Uterus (tissue), 4 donors: ENCODE results near the gene RNF126. TPM values are rescaled to one million over a fixed set of nuclear protein-coding genes. Genes with fewer than 3 reads are reported as not detected.

Source experiments
- DNase-seq, 2 donors: peaks; one replicate each; pipeline ENCODE4 v3.0.0-alpha.2; 2019 to 2020
- H3K27ac ChIP-seq, 2 donors: fragments of 200-600 bp; sonication (generic); 1 replicate in 1 of 2; 2 replicates in 1 of 2; pipeline ENCODE4 v1.5.1; 2016 to 2018
- H3K27me3 ChIP-seq, 2 donors: fragments of 200-600 bp; sonication (generic); one replicate each; pipeline ENCODE4 v1.5.1; 2018 to 2019; ENCODE audit warnings: control low read depth in 1 of 2
- H3K36me3 ChIP-seq, 2 donors: fragments of 200-600 bp; sonication (generic); one replicate each; pipeline ENCODE4 v1.5.1; 2019; ENCODE audit warnings: control low read depth in 1 of 2
- H3K4me1 ChIP-seq, 2 donors: fragments of 200-600 bp; sonication (generic); one replicate each; pipeline ENCODE4 v1.5.1; 2018 to 2019; ENCODE audit warnings: control low read depth in 1 of 2
- H3K4me3 ChIP-seq, 2 donors: fragments of 200-600 bp; sonication (generic); 1 replicate in 1 of 2; 2 replicates in 1 of 2; pipeline ENCODE4 v1.5.1; 2018 to 2019; ENCODE audit warnings: mild to moderate bottlenecking in 1 of 2
- H3K9me3 ChIP-seq, 2 donors: fragments of 200-600 bp; sonication (generic); one replicate each; pipeline ENCODE4 v1.5.1; 2019; ENCODE audit warnings: control low read depth in 1 of 2
- POLR2A ChIP-seq, 2 donors: fragments of 450-650 bp; IDR thresholded peaks; one replicate each; pipeline ENCODE4 v1.6.1; 2016; ENCODE audit warnings: antibody characterized with exemption in 2 of 2, mild to moderate bottlenecking in 1 of 2, moderate library complexity in 1 of 2
- intact Hi-C: fragments of 100-400 bp; cut with DNase I; formaldehyde crosslinking; loops from one replicate; pipeline ENCODE4 v1.15.1; 2023; ENCODE audit warnings: low total_unique reads
- total RNA-seq, 4 donors: library from RNA; depleted of rRNA in 3 of 4; stranded (reverse); fragments of >200 nt in 3 of 4; gene quantifications; one replicate each; pipeline versions ENCODE4 v1.1.0 to v1.2.4, GENCODE V29; 2014 to 2023
- TF ChIP-seq, protein P1 (sequence below), 4 experiments: fragments of 200-600 bp in 2 of 4; fragments of 450-650 bp in 2 of 4; sonication (generic) in 2 of 4; IDR thresholded peaks; one replicate each; pipeline ENCODE4 v1.5.1; 2016 to 2019; ENCODE audit warnings: antibody characterized with exemption in 4 of 4, mild to moderate bottlenecking in 2 of 4, moderate library complexity in 1 of 4
- donor health status: DM: yes; HTN: yes; CAD: no.

RNF126 gene
- total RNA-seq, 4 donors from 2014 or later = 9.5 to 44.3 (median 18.2) TPM

DNA sequence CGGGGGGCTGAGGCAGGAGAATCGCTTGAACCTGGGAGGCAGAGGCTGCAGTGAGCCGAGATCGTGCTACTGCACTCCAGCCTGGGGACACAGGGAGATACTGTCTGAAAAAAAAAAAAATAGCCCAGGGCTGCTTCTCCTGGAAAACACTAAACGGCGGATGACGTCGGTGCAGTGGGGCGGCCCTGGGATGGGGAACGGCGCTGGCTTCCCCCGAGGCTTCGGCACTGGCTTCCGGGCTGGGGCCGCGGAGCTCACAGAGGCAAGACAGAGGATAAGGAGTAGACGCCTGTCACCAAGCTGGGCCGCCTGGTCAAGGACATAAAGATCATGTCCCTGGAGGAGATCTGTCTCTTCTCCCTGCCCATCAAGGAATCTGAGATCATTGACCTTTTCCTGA lies 27.2 kb upstream of the RNF126 start:
- H3K27me3 ChIP-seq = no peaks in the 10 kb centered on the region
- H3K4me3 ChIP-seq = no peak overlapping the region
- H3K27ac ChIP-seq = no peak overlapping the region
- no peak for DNase-seq
- no peaks in the 10 kb centered on the region for H3K4me1 ChIP-seq
- no peaks in the 10 kb centered on the region for H3K36me3 ChIP-seq
- no peaks in the 10 kb centered on the region for H3K9me3 ChIP-seq
- TF ChIP-seq, protein P1, sequence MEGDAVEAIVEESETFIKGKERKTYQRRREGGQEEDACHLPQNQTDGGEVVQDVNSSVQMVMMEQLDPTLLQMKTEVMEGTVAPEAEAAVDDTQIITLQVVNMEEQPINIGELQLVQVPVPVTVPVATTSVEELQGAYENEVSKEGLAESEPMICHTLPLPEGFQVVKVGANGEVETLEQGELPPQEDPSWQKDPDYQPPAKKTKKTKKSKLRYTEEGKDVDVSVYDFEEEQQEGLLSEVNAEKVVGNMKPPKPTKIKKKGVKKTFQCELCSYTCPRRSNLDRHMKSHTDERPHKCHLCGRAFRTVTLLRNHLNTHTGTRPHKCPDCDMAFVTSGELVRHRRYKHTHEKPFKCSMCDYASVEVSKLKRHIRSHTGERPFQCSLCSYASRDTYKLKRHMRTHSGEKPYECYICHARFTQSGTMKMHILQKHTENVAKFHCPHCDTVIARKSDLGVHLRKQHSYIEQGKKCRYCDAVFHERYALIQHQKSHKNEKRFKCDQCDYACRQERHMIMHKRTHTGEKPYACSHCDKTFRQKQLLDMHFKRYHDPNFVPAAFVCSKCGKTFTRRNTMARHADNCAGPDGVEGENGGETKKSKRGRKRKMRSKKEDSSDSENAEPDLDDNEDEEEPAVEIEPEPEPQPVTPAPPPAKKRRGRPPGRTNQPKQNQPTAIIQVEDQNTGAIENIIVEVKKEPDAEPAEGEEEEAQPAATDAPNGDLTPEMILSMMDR (IDR thresholded peaks at IDR 0.05) = no peak
- TF ChIP-seq POLR2A (IDR thresholded peaks at IDR 0.05) = no peak
- intact Hi-C loops = no loop called here

DNA sequence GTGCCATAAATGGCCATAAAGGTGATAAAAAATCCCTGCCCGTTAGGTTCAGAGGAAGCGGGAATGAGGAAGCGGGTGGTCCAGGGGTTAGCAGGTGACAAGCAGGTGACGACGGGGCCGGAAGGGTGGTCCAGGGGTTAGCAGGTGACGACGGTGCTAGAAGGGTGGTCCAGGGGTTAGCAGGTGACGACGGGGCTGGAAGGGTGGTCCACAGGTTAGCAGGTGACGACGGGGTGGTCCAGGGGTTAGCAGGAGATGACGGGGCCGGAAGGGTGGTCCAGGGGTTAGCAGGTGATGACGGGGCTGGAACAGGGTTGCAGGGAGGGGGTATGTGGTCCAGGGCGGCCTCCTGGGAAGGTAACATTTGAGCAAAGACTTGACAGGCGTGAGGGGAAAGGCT lies 26.0 kb upstream of the RNF126 start:
- DNase-seq = no peak
- Histone ChIP-seq H3K4me3 (no peak overlapping the region), H3K36me3 (no peaks in the 10 kb centered on the region), H3K4me1 (no peaks in the 10 kb centered on the region), H3K27me3 (no peaks in the 10 kb centered on the region), H3K9me3 (no peaks in the 10 kb centered on the region), H3K27ac (no peak overlapping the region)
- TF ChIP-seq, protein P1 (IDR thresholded peaks at IDR 0.05) = no peak
- TF ChIP-seq POLR2A (IDR thresholded peaks at IDR 0.05) = no peak
- intact Hi-C loops = no loop called here

DNA sequence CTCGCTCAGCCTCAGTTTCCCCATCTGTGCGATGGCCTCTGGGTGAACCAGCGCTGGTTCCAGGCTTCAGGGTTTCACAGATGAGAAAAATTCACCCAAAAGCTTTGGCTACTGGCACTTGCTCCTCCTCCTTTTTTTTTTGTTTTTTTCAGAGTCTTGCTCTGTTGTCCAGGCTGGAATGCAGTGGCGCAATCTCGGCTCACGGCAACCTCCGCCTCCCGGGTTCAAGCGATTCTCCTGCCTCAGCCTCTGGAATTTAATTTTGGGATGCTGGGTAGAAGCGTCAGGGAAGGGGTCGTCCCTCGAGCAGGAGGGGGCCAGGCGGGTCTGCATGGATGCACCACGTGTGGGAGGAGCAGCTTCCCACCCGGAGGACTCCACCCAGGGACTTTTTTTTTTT lies 25.2 kb upstream of the RNF126 start:
- H3K27me3 ChIP-seq = no peaks in the 10 kb centered on the region
- no peaks in the 10 kb centered on the region for H3K36me3 ChIP-seq
- TF ChIP-seq POLR2A (IDR thresholded peaks at IDR 0.05) = no peak
- TF ChIP-seq, protein P1 (IDR thresholded peaks at IDR 0.05) = no peak
- no peaks in the 10 kb centered on the region for H3K4me1 ChIP-seq
- H3K9me3 ChIP-seq = no peaks in the 10 kb centered on the region
- no peak overlapping the region for H3K4me3 ChIP-seq
- no peak overlapping the region for H3K27ac ChIP-seq
- no peak for DNase-seq
- intact Hi-C loops = no loop called here

DNA sequence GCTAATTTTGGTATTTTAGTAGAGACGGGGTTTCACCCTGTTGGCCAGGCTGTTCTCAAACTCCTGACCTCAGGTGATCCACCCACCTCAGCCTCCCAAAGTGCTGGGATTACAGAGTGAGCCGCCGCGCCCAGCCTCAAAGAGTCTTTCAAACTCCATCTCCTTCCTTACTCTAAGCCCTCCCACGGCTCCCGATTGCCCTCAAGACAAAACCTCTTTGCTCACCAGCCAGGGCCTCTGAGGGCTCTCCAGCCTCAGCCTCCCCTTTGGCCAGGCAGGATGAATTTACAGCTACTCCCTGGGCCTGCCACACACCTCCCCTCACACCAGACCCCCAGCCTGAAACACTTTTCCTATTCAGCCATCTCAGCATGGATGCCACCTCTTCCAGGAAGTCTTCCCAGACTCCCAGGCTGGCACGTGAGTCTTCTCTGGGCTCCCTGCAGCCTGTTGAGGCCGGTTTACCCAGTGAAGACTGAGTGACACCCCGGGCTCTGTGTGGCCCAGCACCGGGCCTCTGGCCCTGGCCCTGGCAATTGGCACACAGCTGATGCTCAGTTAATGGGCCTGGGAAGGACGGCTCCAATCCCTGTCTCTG lies 24.7 kb upstream of the RNF126 start:
- no peak overlapping the region for H3K4me3 ChIP-seq
- no peaks in the 10 kb centered on the region for H3K9me3 ChIP-seq
- TF ChIP-seq, protein P1 (IDR thresholded peaks at IDR 0.05) = no peak
- TF ChIP-seq POLR2A (IDR thresholded peaks at IDR 0.05) = no peak
- intact Hi-C loops = no loop called here
- H3K27me3 ChIP-seq = no peaks in the 10 kb centered on the region
- H3K36me3 ChIP-seq = no peaks in the 10 kb centered on the region
- H3K4me1 ChIP-seq = no peaks in the 10 kb centered on the region
- H3K27ac ChIP-seq = no peak overlapping the region
- no peak for DNase-seq

DNA sequence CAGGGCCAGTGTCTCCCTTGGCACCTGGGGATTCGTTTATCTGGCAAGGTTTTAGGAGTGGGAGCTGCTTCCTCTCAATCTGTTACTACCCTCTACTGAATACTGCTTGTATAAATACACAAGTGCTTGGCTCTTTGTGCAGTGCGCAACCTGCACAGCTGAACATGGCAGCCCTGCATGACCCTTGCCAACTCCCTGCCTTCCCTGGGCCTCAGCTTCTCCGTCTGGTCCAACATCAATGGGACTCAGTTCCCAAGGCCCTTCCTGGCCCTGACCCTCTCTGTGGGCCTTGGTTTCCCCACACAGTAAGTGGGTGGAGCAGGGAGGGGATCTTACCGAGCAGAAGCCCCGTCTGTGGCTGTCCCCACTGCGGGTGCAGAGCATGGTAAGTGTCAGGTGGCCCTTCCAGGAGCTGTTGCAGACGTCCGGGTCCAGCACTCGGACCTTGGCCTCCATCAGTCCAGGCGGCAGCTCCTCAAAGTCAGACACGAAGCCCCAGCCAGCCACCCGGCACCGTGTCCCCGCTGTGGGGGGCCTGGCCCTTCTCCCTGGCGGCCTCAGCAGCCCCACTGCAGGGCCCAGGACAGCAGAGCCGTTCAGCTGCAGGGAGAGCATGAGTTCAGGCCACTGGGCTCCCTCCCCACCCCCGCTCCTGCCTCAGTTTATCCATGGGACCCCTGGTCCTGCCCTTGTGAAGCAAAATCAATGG lies 23.7 kb upstream of the RNF126 start:
- no peak for TF ChIP-seq POLR2A (IDR thresholded peaks at IDR 0.05)
- TF ChIP-seq, protein P1 (IDR thresholded peaks at IDR 0.05) = no peak
- DNase-seq = no peak
- no peaks in the 10 kb centered on the region for H3K9me3 ChIP-seq

More for the DNA sequence above, 23.7 kb upstream of the RNF126 start:
- H3K4me3 ChIP-seq = no peak overlapping the region
- intact Hi-C loops = no loop called here
- H3K36me3 ChIP-seq = no peaks in the 10 kb centered on the region
- H3K4me1 ChIP-seq = no peaks in the 10 kb centered on the region
- no peak overlapping the region for H3K27ac ChIP-seq
- H3K27me3 ChIP-seq = no peaks in the 10 kb centered on the region
